ENCODE data around the gene CCDC85C. TPM values are rescaled to one million over a fixed set of nuclear protein-coding genes. Genes with fewer than 3 reads are reported as not detected.

Gene CCDC85C
- total and polyA plus RNA-seq, 4 donors, result 4.0 to 23.9 (median 9.6) TPM

DNA sequence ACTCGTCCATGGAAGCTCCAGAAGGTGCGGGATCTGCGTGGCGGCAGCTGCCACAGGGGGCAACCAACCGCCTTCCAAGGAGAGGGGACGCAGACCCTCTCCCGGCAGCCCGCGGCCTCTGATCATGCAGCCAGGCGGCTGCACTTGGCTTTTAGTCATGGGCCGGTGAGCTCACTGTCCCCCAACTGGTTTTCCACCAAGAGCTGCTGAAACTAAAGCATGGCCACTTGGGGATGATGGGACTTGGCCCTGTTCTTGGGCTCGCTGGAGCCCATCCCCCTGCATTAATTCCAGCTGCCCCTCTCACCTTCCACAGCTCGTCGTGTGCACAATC, 39.1 kb downstream of the CCDC85C start:
- Histone ChIP-seq H3K27ac (ENCODE audit: low read depth in 1 of 2, low read length in 2 of 2) (peak overlapping the region; percentile 73 to 84), H3K27me3 (ENCODE audit: control insufficient read depth in 4 of 4, insufficient read depth in 4 of 4, low read length in 3 of 4) (no peaks in the 10 kb centered on the region), H3K9me3 (ENCODE audit: control insufficient read depth in 4 of 4, low read length in 3 of 4) (no peaks in the 10 kb centered on the region), H3K36me3 (ENCODE audit: control insufficient read depth in 4 of 4, insufficient read depth in 3 of 4, low read depth in 1 of 4, low read length in 3 of 4) (no peaks in the 10 kb centered on the region), H3K9ac (ENCODE audit: low read depth in 1 of 2, low read length in 2 of 2) (no peak overlapping the region), H3K4me1 (ENCODE audit: control insufficient read depth in 4 of 4, insufficient read depth in 4 of 4, low read length in 3 of 4) (peaks cover 43 to 95% (median 86%) of the 10 kb centered on the region in 4 donors), H3K4me3 (ENCODE audit: low read depth in 1 of 3, low read length in 3 of 3) (no peak overlapping the region)
- DNase-seq (ENCODE audit: low spot score), result no peak
- TF ChIP-seq EGR1 (IDR thresholded peaks at IDR 0.05; ENCODE audit: low read depth in 2 of 2) (no peak), NR2F2 (IDR thresholded peaks at IDR 0.05) (no peak), HNF4G (IDR thresholded peaks at IDR 0.05) (no peak), FOXA2 (IDR thresholded peaks at IDR 0.05) (no peak), RAD21 (IDR thresholded peaks at IDR 0.05) (no peak), JUND (IDR thresholded peaks at IDR 0.05) (no peak), GABPA (IDR thresholded peaks at IDR 0.05 in 1 of 2, conservative IDR thresholded peaks at IDR 0.05 in 1 of 2) (no peak)
- TF ChIP-seq, protein P1, sequence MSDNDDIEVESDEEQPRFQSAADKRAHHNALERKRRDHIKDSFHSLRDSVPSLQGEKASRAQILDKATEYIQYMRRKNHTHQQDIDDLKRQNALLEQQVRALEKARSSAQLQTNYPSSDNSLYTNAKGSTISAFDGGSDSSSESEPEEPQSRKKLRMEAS (IDR thresholded peaks at IDR 0.05), result no peak
- 56% methylated on average over 14 of the region's 14 CpGs for WGBS

DNA sequence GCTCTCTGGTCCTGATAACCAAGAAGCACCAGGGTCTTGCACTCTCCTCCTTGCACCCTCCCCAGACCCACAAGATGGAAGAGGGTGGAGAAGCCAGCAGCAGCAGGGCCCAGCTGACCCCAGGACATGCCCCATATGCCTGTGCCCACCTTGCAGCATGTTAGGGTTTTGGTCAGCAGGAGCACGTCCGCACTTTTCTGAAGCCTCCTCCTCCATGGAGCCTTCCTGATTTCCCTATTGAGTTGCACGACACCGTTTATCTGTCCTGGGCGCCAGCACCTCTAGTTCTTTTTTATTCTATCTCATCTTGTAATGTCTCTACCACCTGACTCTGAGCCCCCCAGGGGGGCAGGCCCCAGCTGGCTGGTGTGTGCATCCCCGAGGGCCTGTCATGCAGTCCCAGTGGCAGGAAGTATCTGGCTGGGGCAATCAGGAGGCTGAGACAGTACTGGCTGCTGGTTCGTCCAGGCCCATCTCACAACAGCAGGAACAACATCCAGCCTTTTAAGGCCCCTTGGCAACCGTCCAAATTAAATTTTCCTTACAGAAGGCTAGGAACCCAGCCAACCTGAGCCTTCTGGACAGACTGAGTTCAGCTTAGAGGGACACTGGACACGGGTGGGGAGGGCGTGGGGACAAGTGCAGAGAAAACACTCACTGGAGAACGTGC, 39.6 kb downstream of the CCDC85C start:
- H3K27me3 ChIP-seq (ENCODE audit: control insufficient read depth in 4 of 4, insufficient read depth in 4 of 4, low read length in 3 of 4), result no peaks in the 10 kb centered on the region
- no peak for DNase-seq (ENCODE audit: low spot score)
- no peaks in the 10 kb centered on the region for H3K36me3 ChIP-seq (ENCODE audit: control insufficient read depth in 4 of 4, insufficient read depth in 3 of 4, low read depth in 1 of 4, low read length in 3 of 4)
- H3K9me3 ChIP-seq (ENCODE audit: control insufficient read depth in 4 of 4, low read length in 3 of 4), result no peaks in the 10 kb centered on the region
- peak overlapping the region in 1 of 2 donors; percentile 37 for H3K9ac ChIP-seq (ENCODE audit: low read depth in 1 of 2, low read length in 2 of 2)
- TF ChIP-seq REST (IDR thresholded peaks at IDR 0.05), result peak; percentile 36
- TF ChIP-seq JUND (IDR thresholded peaks at IDR 0.05), result no peak
- no peak for TF ChIP-seq FOXA1 (IDR thresholded peaks at IDR 0.05)
- TF ChIP-seq ATF3 (IDR thresholded peaks at IDR 0.05), result no peak
- peak; percentile 26 to 64 for TF ChIP-seq RAD21 (IDR thresholded peaks at IDR 0.05)
- peak; percentile 50 to 71 for TF ChIP-seq RXRA (IDR thresholded peaks at IDR 0.05)
- peak; percentile 37 to 40 for TF ChIP-seq HNF4A (conservative IDR thresholded peaks at IDR 0.05)
- TF ChIP-seq GABPA (IDR thresholded peaks at IDR 0.05 in 1 of 2, conservative IDR thresholded peaks at IDR 0.05 in 1 of 2), result no peak
- no peak for TF ChIP-seq TAF1 (conservative IDR thresholded peaks at IDR 0.05)
- TF ChIP-seq NR2F2 (IDR thresholded peaks at IDR 0.05), result no peak
- TF ChIP-seq YY1 (IDR thresholded peaks at IDR 0.05), result peak; percentile 19
- peak; percentile 70 for TF ChIP-seq SP1 (IDR thresholded peaks at IDR 0.05)
- peak overlapping the region; percentile 73 to 84 for H3K27ac ChIP-seq (ENCODE audit: low read depth in 1 of 2, low read length in 2 of 2)
- H3K4me1 ChIP-seq (ENCODE audit: control insufficient read depth in 4 of 4, insufficient read depth in 4 of 4, low read length in 3 of 4), result peaks cover 43 to 95% (median 86%) of the 10 kb centered on the region in 4 donors
- WGBS, result 38% methylated on average over 11 of the region's 11 CpGs
- H3K4me3 ChIP-seq (ENCODE audit: low read depth in 1 of 3, low read length in 3 of 3), result no peak overlapping the region

All from liver (tissue), 9 donors.